Natural killer cell treated with Interleukin-12 subunit alpha and Interleukin-12 subunit beta and Interleukin-15 and Interleukin-18, amount 100 ng/mL, for 72 hours (primary cell): ENCODE measurements around the gene HOXA3. TPM values are rescaled to one million over a fixed set of nuclear protein-coding genes. Genes with fewer than 3 reads are reported as not detected.

Source experiments
- ATAC-seq, 2 donors: fragments of 150-1000 bp; cut with Tn5 transposase in 1 of 2; sonication (Bioruptor Pico), chemical (Tn5 transposase) in 1 of 2; 2 replicates each; pipeline ENCODE4 v1.10.0; 2021
- DNase-seq: peaks from one replicate; pipeline ENCODE4 v3.0.0; 2022; ENCODE audit warnings: low spot score
- H3K27ac Mint-ChIP-seq, 2 donors: 1 replicate in 1 of 2; 2 replicates in 1 of 2; pipeline ENCODE4 v1.8.0; 2022; ENCODE audit warnings: mixed read lengths in 2 of 2, mild to moderate bottlenecking in 1 of 2, moderate library complexity in 1 of 2
- H3K27me3 Mint-ChIP-seq, 2 donors: 1 replicate in 1 of 2; 2 replicates in 1 of 2; pipeline ENCODE4 v1.8.0; 2022; ENCODE audit warnings: mixed read lengths in 2 of 2
- H3K36me3 Mint-ChIP-seq: one replicate; pipeline ENCODE4 v1.8.0; 2022; ENCODE audit warnings: mixed read lengths
- H3K4me1 Mint-ChIP-seq, 2 donors: 1 replicate in 1 of 2; 2 replicates in 1 of 2; pipeline ENCODE4 v1.8.0; 2022; ENCODE audit warnings: low read depth in 2 of 2, mixed read lengths in 2 of 2, mild to moderate bottlenecking in 1 of 2
- H3K4me3 Mint-ChIP-seq: one replicate; pipeline ENCODE4 v1.8.0; 2022; ENCODE audit warnings: mixed read lengths
- H3K9me3 Mint-ChIP-seq: 2 replicates; pipeline ENCODE4 v1.8.0; 2022; ENCODE audit warnings: mixed read lengths
- total RNA-seq, 2 donors: library from RNA; stranded (reverse); gene quantifications; one replicate each; pipeline ENCODE4 v1.2.3, GENCODE V29; 2022

HOXA3 gene
- total RNA-seq, 2 donors from 2014 or later: not detected

GRCh38 chr7:27161721-27162560, 9.6 kb upstream of the HOXA3 start:
- DNase-seq: no peak
- Mint-ChIP-seq H3K4me1 (peaks cover 30 to 31% of the 10 kb centered on the region in 2 donors), H3K9me3 (no peaks in the 10 kb centered on the region), H3K27me3 (peaks cover 53 to 59% of the 10 kb centered on the region in 2 donors), H3K4me3 (no peak overlapping the region), H3K36me3 (no peaks in the 10 kb centered on the region), H3K27ac (no peak overlapping the region)
- no peak for ATAC-seq

GRCh38 chr7:27161214-27161720, 8.9 kb upstream of the HOXA3 start:
- Mint-ChIP-seq H3K9me3 (no peaks in the 10 kb centered on the region), H3K27me3 (peaks cover 54 to 56% of the 10 kb centered on the region in 2 donors), H3K4me3 (peak overlapping the region; percentile 79), H3K27ac (no peak overlapping the region), H3K36me3 (no peaks in the 10 kb centered on the region), H3K4me1 (peaks cover 29 to 35% of the 10 kb centered on the region in 2 donors)
- DNase-seq: no peak
- no peak for ATAC-seq

- ATAC-seq (peak; percentile 71 to 80), DNase-seq (peak; percentile 84)
- Mint-ChIP-seq H3K27me3 (peaks cover 55% of the 10 kb centered on the region in 2 donors), H3K9me3 (no peaks in the 10 kb centered on the region), H3K4me3 (peak overlapping the region; percentile 79), H3K36me3 (no peaks in the 10 kb centered on the region), H3K27ac (no peak overlapping the region), H3K4me1 (peaks cover 28 to 36% of the 10 kb centered on the region in 2 donors)
Measured at GRCh38 chr7:27160546-27161213, 8.3 kb upstream of the HOXA3 start.

- ATAC-seq (peak; percentile 22 to 24), DNase-seq (peak; percentile 60)
- no peaks in the 10 kb centered on the region for H3K36me3 Mint-ChIP-seq
- H3K27me3 Mint-ChIP-seq: peaks cover 56 to 58% of the 10 kb centered on the region in 2 donors
- no peak overlapping the region for H3K27ac Mint-ChIP-seq
- H3K4me1 Mint-ChIP-seq: peaks cover 30 to 36% of the 10 kb centered on the region in 2 donors
- H3K9me3 Mint-ChIP-seq: no peaks in the 10 kb centered on the region
- peak overlapping the region; percentile 69 for H3K4me3 Mint-ChIP-seq
Measured at GRCh38 chr7:27160145-27160545, 7.8 kb upstream of the HOXA3 start.

- Mint-ChIP-seq H3K9me3 (no peaks in the 10 kb centered on the region), H3K4me1 (peaks cover 35 to 38% of the 10 kb centered on the region in 2 donors), H3K36me3 (no peaks in the 10 kb centered on the region), H3K27me3 (peaks cover 58 to 64% of the 10 kb centered on the region in 2 donors), H3K4me3 (peak overlapping the region; percentile 69), H3K27ac (no peak overlapping the region)
- DNase-seq: no peak
- no peak for ATAC-seq
Measured at GRCh38 chr7:27159266-27160144, 7.1 kb upstream of the HOXA3 start.

GRCh38 chr7:27158436-27159265, 6.3 kb upstream of the HOXA3 start:
- H3K9me3 Mint-ChIP-seq: no peaks in the 10 kb centered on the region
- H3K27me3 Mint-ChIP-seq: peaks cover 59 to 66% of the 10 kb centered on the region in 2 donors
- no peak overlapping the region for H3K27ac Mint-ChIP-seq
- H3K4me1 Mint-ChIP-seq: peaks cover 38 to 39% of the 10 kb centered on the region in 2 donors
- H3K4me3 Mint-ChIP-seq: no peak overlapping the region
- H3K36me3 Mint-ChIP-seq: no peaks in the 10 kb centered on the region
- ATAC-seq (no peak), DNase-seq (peak; percentile 44)

- Mint-ChIP-seq H3K36me3 (no peaks in the 10 kb centered on the region), H3K4me1 (peaks cover 35 to 42% of the 10 kb centered on the region in 2 donors), H3K27me3 (peaks cover 61 to 66% of the 10 kb centered on the region in 2 donors), H3K4me3 (no peak overlapping the region), H3K9me3 (no peaks in the 10 kb centered on the region), H3K27ac (peak overlapping the region; percentile 0 to 67)
- no peak for ATAC-seq
- peak; percentile 54 for DNase-seq
Measured at GRCh38 chr7:27157702-27158431, 5.5 kb upstream of the HOXA3 start.

- Mint-ChIP-seq H3K27ac (peak overlapping the region; percentile 0 to 67), H3K36me3 (no peaks in the 10 kb centered on the region), H3K9me3 (no peaks in the 10 kb centered on the region), H3K27me3 (peaks cover 57 to 64% of the 10 kb centered on the region in 2 donors), H3K4me1 (peaks cover 37 to 46% of the 10 kb centered on the region in 2 donors), H3K4me3 (no peak overlapping the region)
- ATAC-seq (no peak), DNase-seq (no peak)
Measured at GRCh38 chr7:27156916-27157701, 4.7 kb upstream of the HOXA3 start.

GRCh38 chr7:27156508-27156898, 4.1 kb upstream of the HOXA3 start, which contains the start of gene HOXA7:
Gene HOXA7, minus strand, starts transcription at chr7:27156675. Its CDS starts 130 bp downstream, at chr7:27156545.
- H3K9me3 Mint-ChIP-seq: no peaks in the 10 kb centered on the region

GRCh38 chr7:27155816-27156507, 3.6 kb upstream of the HOXA3 start:
- peak in 1 of 2 donors; percentile 33 for ATAC-seq
- H3K4me3 Mint-ChIP-seq: peak overlapping the region; percentile 56

More at GRCh38 chr7:27156508-27156898, 4.1 kb upstream of the HOXA3 start, which contains the start of gene HOXA7:
- peaks cover 43 to 53% of the 10 kb centered on the region in 2 donors for H3K4me1 Mint-ChIP-seq
- H3K27me3 Mint-ChIP-seq: peaks cover 61 to 70% of the 10 kb centered on the region in 2 donors
- DNase-seq (peak; percentile 59), ATAC-seq (no peak)
- H3K27ac Mint-ChIP-seq: peak within 1 kb of the TSS; percentile 0 to 67
- H3K36me3 Mint-ChIP-seq: no peaks in the 10 kb centered on the region
- peak within 1 kb of the TSS; percentile 56 for H3K4me3 Mint-ChIP-seq

More at GRCh38 chr7:27155816-27156507, 3.6 kb upstream of the HOXA3 start:
- DNase-seq: peak; percentile 59
- H3K27me3 Mint-ChIP-seq: peaks cover 64 to 76% of the 10 kb centered on the region in 2 donors
- H3K27ac Mint-ChIP-seq: peak overlapping the region in 1 of 2 donors; percentile 54
- no peaks in the 10 kb centered on the region for H3K9me3 Mint-ChIP-seq
- no peaks in the 10 kb centered on the region for H3K36me3 Mint-ChIP-seq
- H3K4me1 Mint-ChIP-seq: peaks cover 49 to 56% of the 10 kb centered on the region in 2 donors
